Kasumi-1 (cell line): ENCODE data around the gene SCGB3A1.

Source experiments
- DNase-seq, 2 experiments: peaks; one replicate each; lab custom pipeline; 2025; lab: John Stamatoyannopoulos, UW

SCGB3A1 gene

DNA sequence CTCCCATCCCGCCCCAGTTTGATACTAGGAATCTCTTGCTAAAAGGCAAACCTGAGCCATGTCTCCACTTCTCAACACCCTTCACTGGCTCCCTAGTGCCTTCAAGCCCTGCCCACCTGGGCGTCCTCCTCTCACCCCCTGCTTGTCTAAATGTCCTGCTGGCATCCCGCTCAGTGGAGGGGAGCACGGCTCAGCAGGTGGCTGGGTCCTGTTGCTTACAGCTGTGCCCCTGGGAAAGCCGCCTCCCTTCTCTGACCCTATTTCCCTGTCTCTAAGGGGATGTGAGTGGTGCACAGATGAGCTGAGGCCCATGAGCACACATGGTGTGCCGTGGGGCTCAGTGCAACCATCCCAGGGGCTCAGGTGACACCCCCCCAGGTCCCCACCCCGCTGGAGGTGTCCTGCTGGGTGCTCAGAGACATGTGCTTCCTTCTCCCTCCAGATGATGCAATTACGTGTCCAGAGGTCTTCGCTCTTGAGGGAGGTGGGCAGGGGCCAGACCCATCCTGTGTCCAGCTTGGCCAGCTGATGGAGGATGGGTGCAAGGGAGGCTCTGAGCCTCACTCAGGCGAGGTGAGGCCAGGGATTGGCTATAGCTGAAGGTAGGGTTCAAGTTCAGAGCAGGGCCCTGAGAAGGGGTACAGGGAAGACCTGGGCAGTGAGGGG, 34.0 kb upstream of the SCGB3A1 start:
- no peak for DNase-seq

DNA sequence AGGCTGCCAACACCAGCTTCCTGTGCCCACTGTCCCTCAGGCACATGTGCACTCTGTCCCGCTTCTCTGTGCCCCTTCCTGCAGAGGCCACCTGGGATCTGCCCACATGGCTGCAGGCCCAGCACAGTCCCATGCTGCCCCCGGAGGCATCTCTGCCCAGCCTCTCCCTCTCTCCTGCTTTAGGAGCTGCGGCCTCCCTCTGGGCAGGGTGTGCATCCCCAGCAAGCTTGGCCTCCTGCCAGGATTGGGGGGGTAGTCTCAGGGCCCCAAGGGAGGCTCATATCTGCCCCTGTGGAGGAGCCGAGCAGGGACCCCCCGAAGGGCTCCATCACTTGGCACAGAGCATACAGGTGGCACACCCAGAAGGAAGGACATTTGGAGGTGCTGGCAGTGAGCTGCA, 33.3 kb upstream of the SCGB3A1 start:
- no peak for DNase-seq

DNA sequence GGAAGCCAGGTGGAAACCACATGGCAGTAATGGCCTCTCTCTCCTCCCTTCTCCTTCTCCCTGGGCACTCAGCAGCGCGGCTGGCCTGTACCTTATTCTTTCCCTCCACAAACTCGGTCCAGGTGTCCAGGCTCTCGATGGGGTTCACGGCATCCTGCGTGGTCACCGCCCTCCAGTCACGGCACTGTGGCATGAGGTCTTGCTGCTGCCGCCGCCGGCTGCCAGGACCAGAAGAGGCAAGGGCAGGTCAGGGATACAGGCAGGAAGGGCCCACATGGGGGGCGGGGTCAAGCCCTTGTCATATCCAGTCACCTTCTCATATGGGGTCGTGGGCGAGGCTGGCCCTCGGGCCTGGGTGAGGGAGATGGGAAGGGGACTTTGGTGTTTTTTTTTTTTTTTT, 32.5 kb upstream of the SCGB3A1 start:
- no peak for DNase-seq

DNA sequence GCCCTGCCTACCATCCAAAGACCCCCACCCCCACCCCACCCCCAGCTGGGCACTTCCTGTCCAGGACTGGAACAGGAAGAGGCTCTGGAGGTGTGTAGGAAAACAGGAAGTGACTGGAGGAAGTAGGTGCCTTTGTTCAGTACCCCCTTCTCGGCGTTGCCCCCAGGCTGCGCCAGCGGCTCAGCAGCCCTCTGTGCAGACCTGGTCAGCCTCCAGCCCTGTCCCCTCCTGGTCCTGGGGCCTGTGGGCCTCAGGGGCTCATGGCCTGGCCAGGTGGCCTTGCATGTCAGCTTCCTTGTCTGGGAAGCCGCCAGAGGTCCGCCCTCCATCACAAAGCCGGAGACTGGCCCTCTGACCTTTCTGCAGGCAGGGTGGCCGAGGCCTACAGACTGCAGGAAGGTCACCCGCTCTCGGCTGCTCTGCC, 32.1 kb upstream of the SCGB3A1 start:
- no peak for DNase-seq

DNA sequence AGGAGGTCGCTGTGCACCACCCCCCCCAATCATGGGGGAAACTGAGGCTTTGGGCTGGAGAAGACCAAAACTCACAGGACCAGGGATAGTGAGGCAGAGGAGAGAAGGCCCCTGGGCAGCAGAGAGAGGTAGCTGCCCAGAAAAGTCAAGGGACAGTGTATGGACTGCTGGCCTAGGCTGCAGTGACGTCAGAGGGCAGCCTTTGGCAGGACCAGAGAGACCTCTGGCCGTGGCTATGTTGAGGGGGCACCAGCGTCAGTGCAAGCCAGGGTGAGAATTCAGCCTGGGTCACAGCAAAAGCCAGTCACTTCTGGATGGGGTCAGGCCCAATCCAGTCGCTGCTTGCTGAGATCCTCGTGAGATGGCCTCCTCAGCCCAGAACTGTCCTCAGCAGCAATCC, 31.6 kb upstream of the SCGB3A1 start:
- DNase-seq, result no peak

DNA sequence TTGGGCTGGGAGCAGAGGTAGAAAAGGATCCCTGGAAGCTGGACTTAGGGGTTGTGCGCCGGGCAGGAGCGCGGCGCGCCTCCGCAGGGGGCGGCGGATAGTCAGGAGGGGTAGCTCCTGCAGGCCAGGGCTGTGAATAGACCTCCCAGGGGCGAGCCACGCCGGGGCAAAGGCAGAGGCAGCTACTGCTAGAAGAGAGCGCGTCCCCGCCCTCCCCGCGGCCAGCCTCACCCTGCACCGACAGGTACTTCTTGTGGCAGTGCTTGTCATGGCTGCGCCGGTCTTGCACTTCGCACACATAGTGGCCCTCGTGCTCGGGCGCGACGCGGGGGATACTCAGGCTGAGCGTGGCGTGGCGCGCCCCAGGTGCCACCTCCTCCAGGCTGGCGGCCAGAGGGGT, 30.0 kb upstream of the SCGB3A1 start:
- no peak for DNase-seq

DNA sequence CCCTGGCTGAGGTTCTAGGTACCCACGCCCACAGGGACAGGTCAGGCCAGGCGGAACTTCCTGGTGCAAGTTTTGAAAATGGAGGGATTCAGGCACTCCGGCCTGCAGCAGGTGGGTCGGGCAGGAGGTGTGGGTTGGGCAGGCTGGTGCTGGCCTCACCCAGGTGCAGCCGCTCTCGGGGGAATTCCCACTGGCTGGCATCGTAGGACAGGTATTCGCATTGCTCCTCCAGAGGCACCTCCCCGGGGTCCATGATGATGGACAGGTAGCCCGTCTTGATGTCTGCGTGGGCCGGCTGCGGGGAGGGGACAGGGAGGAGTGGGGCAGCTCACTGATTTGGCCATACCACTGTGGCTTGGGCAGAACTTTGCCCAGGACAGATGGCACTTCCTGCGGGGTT, 28.7 kb upstream of the SCGB3A1 start:
- no peak for DNase-seq

DNA sequence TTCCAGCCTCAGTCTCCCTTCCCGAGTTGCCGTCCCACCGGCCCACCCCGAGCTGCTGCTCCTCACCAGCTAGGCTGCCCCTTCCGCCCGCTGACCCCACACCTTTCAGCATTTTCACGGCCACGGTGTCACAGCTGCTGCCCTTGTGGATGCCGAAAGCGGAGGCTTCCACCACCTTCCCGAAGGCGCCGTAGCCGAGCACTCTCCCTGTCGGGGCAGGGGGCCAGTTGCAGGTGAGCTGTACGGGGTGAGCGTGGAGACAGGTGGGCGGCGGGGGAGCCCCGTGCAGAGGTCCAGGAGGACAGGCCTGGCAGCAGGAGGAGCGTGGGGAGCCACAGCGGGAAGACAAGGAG, 28.2 kb upstream of the SCGB3A1 start:
- DNase-seq, result no peak

DNA sequence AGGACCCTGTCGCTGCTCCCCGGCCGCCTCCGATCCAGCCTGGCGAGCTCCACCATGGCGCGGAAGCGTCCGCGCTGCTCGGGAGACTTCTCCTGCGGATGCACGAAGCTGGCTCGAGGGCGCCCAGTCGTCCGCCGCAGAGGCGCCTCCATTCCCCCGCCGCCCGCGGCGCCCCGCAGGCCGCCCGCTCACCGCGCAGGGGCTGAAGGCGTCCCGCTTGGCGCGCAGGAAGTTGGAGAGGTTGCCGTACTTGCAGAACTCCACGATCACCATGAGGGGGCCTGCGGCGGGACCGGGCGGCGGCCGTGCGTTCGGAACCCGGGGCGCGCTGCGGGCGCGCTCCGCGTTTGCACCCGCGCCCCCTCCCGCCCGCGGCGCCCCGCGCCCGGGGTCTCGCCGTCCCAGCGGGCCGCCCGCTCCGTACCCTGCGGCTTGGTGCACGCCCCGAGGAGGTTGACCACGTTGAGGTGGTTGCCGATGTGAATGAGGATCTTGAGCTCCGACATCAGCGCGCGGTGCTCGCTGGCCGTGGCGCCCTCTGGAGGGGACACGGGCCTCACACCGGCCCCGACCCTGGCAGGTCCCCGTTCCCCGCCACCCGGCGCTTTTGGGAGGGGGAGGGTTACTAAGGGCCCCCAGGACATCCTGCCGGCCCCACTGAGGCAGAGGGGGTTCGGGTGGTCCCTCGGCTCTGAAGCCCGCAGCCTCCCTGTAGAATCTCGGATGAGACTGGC, 27.7 kb upstream of the SCGB3A1 start:
- DNase-seq, result no peak

DNA sequence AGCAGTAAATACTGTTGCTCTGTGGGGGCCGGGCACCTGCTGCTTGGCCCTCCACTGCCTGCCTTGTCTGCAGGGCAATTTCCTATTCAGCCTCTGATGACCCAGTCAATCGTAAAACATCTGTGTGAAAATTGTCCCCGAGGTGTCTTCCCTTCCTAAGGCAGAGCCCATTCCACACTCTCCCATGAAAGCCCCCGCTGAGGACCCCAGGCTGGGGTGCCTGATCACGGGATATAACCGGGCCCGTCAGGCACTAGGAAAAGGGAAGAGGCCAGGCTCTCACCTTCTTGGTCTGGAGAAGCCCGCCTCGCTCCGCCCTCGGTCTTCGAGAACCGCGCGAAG, 27.2 kb upstream of the SCGB3A1 start:
- no peak for DNase-seq

DNA sequence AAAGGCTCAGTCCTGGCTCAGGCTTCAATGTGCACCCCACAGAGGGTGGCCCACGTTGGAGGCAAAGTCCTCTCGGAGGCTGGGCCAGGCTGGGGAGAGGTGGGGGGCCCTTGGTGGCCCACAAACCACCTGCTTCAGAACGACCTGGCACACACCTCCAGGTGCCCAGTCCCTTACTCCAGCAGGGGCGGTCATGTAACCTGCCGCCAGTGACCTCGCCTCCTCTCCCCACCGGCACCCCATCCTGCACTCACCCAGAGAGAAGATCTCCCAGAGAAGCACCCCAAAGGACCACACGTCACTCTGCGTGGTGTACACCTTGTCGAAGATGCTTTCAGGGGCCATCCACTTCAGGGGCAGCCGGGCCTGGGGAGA, 22.5 kb upstream of the SCGB3A1 start:
- DNase-seq, result no peak

DNA sequence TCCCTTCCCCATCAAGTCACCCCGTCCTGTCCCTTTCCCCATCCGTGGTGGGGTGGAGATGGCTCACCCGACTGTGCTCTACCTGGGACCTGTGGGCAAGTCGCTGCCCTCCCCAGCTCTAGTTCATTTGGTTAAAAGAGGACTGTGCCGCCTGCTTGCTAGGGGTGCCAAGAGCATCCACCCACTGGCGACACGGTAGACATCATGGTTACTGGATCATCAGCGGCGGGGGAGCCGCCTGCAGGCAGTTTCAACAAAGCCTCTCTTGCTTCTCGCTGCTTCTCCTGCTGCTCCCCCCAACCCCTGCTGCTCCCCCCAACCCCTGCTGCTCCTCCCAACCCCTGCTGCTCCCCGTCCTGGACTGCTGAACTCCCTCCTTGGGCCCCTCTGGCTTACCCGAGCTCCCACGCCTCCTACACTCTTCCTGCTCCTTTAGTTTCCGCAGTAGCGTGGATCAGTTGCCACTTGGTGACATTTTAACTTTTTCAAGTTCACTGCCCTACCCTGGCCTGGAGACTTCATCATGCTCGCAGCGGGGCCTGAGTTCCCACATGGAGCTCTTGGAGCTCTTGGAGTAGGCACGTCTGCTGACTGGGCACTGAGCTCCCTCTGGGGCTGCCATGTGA, 22.0 kb upstream of the SCGB3A1 start:
- DNase-seq, result no peak

DNA sequence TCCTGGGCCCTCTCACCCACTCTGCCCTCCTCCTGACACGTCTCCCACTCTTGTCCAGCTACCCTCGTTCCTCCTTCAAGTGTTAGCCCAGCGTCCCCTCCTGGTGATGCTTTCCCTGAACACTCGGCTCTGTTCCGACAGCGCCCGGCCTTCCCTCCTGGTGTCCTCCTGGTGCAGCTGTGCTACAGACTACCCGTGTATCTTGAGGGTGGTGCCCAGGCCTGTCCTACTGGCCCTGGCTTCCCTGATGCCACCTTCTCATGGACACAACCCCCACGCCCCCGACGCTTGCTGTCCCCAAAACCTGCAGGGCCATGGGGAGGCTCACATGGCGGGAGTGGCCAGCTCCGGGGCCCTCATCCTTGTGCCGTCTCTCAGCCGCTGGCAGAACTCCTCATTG, 21.4 kb upstream of the SCGB3A1 start:
- DNase-seq, result no peak

DNA sequence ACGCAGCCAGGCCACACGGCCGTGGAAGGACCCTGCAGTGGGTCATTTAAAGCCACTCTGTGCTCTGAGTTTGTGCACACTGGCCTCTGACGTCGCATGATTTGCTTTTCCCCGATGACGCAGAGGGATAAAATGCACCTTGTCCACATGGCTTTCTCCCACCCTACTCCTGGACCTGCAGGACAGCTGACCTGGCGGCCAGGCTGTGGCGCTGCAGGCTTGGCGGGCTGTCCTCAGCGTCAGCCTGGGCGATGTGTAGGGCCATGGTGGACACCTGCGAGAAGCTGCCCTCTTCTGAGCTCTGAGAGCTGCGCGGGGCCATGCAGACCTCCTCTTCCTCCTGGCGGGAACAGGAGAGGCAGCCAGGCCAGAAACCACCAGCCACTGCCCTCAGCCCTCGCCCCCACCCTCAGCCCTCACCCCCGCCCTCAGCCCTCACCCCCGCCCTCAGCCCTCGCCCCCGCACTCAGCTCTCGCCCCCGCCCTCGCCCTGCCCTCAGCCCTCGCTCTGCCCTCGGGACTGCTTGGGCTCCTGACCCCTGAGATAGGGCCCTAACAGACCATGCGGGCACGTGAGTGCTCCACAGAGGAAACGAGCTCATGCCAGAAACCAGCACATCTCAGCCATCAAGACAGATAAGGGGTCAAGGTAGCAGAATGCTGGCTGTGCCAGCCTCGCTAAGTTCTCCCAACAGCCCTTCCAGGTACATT, 20.0 kb upstream of the SCGB3A1 start:
- no peak for DNase-seq

DNA sequence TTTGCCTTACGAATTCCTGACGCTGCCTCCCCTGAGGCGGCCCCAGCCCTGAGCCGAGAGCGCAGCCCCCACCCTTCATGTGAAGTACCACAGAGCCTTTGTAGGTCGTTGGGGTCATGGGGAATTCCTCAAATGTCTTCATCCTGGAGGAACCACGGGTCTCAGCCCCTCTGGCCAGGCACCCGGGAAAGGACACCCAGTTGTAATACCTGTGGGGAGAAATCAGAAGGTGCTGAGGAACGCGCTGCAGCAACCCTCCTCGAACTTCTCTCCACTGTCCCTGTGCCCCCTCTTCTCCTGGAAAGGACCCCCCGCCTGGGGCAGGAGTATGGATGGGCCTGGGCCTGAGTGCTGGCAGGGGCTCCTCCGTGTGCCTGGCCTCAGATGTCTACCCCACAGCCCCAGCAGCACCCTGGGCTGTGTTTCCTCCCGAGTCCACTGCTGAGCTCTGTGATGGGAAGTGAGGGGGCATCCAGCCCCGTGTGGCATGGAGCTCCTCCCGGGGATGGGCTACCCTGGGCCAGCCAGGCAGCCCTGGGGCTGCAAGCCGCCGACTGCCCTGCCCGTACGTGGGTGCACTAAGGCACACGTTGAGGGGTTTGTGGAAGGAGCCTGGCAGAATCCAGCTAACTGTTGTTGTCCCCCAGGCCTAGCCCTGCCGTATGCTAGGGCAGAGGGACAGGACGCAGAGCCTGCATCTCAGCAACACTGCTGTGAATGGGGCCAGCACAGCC, 18.7 kb upstream of the SCGB3A1 start:
- DNase-seq, result no peak

DNA sequence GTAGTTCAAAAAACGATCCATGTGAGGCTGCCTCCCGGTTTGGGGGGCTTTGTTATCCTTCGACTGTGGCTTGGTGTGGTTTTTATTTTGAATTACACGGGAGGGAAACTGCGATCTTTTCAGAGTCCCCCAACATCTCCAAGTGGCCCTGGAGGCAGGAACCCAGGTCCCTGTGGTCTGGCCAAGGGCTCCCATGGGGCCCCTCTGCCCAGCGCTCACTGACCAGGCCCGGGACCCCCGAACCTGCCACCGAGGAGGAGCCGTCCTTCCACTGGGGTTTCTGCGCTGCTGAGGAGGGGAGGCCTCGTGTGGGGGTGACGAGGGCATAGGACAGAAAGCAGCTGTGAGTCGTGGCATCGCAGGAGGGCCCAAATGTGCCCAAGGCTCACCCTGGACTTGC, 18.1 kb upstream of the SCGB3A1 start:
- DNase-seq, result no peak

DNA sequence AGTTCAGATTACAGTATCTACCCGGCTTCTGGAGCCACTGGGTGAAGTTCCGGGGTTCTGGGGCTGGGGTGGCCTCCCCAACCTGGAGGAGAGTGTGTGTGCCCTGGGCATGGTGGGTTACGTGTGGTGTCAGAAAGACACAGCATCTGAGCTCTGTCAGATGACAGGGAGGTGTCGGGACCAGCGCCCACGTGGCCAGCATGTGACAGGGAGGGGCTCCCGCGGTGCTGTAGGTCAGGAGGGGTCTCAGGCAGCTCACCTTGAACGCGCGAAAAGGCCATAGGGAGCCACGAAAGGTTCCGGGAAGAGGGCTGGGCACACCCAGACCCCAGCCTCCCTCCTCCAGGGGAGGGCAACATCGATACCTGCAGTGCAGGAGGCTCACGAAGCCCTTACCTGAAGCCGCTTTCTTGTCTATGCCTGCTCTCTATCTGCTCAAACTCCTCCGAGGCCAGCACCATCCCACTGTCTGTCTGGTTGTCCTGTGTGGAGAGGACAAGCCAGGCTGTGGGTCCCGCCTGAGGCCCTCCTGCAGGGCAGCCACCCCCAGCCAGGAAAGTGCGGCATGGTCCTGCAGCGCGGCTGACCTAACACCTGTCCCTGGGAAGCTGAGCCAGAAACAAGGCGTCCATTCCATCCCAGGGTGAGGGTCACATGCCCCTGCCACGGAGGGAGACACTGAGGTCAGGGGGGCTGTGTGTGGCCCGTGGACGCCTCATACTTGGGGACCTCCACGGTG, 17.4 kb upstream of the SCGB3A1 start:
- no peak for DNase-seq

DNA sequence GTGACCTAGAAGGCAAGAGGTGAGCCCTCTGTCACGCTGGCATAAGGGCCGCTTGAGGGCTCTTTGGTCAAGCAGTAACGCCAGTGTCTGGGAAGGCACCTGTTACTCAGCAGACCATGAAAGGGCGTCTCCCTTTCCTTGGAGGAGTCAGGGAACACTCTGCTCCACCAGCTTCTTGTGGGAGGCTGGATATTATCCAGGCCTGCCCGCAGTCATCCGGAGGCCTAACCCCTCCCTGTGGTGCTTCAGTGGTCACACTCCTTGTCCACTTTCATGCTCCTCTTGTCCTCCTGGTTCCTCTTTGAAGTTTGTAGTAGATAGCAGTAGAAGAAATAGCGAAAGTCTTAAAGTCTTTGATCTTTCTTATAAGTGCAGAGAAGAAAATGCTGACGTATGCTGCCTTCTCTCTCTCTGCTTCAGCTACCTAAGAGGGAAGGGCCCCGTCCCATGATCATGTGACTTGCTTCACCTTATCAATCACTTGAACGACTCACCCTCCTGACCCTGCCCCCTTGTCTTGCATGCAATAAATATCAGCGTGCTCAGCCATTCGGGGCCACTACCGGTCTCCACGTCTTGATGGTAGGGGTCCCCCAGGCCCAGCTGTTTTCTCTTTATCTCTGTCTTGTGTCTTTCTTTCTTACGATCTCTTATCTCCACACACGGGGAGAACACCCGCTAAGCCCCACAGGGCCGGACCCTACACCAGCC, 16.7 kb upstream of the SCGB3A1 start:
- no peak for DNase-seq

DNA sequence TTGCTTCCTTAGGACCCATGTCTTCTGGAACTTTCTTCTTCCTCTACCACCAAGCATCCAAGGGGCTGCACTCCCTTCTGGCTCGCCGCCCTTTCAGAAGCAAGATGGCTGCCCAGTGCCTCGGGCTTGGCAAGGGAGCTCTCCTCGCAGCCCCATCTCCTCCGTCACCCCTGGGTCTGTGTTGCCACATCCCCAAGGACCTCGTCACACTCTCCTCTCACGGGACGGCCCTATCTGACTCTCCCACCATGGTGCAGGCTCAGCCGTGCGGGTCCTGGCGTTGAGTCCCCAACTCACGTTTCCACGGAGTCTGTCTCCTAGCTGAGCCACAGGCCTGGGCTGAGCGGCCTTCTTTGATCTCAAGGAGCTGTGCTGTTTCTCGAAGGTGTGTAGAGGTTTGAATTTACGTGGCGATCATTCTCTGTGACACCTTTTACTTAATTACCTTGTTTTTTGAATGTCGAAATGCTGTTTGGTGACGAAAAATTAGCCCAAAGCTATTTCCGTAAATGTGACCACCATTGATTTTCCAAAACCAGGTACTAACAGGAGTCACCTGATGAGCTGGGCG, 15.0 kb upstream of the SCGB3A1 start:
- DNase-seq, result no peak

DNA sequence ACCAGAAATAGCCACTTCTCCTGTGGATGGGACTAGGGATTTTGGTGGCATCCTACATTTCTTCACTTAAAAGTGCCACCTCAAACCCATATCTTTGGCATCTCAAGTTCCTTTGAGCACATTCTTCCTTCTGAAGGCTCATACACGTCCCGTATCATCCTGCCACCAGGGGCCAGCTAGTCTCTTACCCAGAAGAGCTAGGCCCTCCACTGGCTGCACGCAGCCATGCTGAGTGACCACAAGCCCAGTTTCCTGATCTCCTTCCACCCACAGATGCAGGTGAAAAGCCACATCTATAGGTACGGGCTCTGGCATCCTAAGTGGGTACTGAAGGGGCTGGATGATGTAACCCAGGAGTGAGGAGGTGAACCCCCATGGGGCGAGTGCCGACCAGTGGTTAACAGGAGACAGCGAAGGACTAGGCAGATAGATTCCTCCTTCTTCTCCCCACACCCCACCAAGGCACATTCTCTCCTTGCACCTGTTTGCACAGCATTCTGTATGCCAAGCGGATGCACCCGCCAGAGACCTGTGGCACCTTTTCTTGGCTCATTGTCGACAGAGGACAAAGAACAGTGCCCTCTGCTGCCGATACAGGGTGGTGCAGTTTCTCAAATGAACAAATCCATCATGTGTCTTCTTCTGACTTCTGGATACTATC, 14.4 kb upstream of the SCGB3A1 start:
- peak; percentile 54 to 65 for DNase-seq
